ENCODE results near the gene RNU4-1. TPM values are rescaled to one million over a fixed set of nuclear protein-coding genes. Genes with fewer than 3 reads are reported as not detected.

The RNU4-1 gene
- polyA plus RNA-seq, 1 donor from 2014 or later: not detected

DNA sequence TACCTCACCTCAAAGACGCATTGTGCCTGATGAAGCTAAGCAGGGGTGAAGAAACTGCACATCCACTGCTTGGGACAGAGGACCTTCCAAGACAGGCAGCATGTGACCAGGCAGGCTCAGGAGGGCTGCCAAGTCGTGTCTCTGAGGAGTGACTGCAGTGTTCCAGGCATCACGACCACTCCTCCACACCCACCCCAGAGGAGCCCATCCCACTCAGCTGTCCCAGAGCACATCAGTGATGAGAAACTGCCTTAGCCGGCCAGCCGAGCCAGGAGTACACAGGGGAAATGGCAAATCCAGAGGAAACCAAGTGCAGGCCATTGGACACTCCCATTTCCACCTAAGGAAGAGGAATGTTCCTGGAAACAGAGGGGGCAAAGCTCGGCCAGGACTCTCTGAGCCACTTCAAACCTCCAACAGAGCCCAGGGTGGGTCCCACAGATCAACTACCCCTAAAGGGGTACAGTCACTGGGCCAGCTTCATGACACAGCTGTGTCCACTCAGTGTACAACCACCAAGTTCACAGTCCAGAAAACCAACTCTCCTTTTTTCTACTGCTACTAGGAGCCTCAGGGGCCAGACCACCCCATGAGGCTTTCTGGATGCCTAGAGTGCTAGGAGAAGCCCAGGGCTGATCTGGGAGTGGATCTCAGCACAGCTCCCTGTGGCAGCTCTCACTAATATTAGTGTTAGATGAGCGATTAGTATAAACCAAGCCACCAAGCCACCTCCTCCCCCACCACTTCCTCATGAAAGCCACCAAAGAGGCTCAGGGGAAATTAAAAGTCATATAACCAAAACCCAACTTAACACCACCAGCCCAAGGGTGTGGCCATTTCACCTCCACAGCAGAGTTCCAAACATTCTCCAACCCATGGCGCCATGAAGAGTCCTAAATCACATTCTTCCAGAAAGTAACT is 42.9 kb downstream of the RNU4-1 start:
- H3K27ac ChIP-seq (ENCODE audit: low read length): no peak overlapping the region
- H3K9me3 ChIP-seq (ENCODE audit: low read length): no peaks in the 10 kb centered on the region
- no peak overlapping the region for H2AFZ ChIP-seq (ENCODE audit: low read depth, low read length)
- H3K9ac ChIP-seq (ENCODE audit: low read length): no peak overlapping the region
- H4K20me1 ChIP-seq (ENCODE audit: insufficient read depth): no peaks in the 10 kb centered on the region
- TF ChIP-seq RAD21 (conservative IDR thresholded peaks at IDR 0.05) (no peak), CTCF (IDR thresholded peaks at IDR 0.05; ENCODE audit: poor library complexity, severe bottlenecking) (no peak), REST (IDR thresholded peaks at IDR 0.05; ENCODE audit: borderline replicate concordance) (no peak), POLR2AphosphoS5 (IDR thresholded peaks at IDR 0.05) (no peak), MXI1 (conservative IDR thresholded peaks at IDR 0.05; ENCODE audit: poor library complexity, severe bottlenecking) (no peak), EZH2 (IDR thresholded peaks at IDR 0.05; ENCODE audit: borderline replicate concordance, insufficient read depth, low read length, poor library complexity, severe bottlenecking) (no peak), SMC3 (conservative IDR thresholded peaks at IDR 0.05; ENCODE audit: poor library complexity) (no peak), EP300 (conservative IDR thresholded peaks at IDR 0.05; ENCODE audit: poor library complexity, severe bottlenecking) (no peak), TAF1 (IDR thresholded peaks at IDR 0.05; ENCODE audit: low read depth) (no peak)
- H3K27me3 ChIP-seq (ENCODE audit: insufficient read depth, low read depth, low read length): no peaks in the 10 kb centered on the region
- no peak overlapping the region for H3K4me2 ChIP-seq (ENCODE audit: low read length)
- H3K4me3 ChIP-seq (ENCODE audit: low read length): no peak overlapping the region
- no peaks in the 10 kb centered on the region for H3K79me2 ChIP-seq (replicated peaks; ENCODE audit: insufficient read depth, low read length)
- no peaks in the 10 kb centered on the region for H3F3A ChIP-seq (ENCODE audit: insufficient read depth, low read length, poor library complexity, severe bottlenecking)
- no peaks in the 10 kb centered on the region for H3K36me3 ChIP-seq (ENCODE audit: insufficient read depth, low read length)
- no peaks in the 10 kb centered on the region for H3K9me2 ChIP-seq (ENCODE audit: insufficient read depth, low read length)

- no peak overlapping the region for H3K4me3 ChIP-seq (ENCODE audit: low read length)
- no peaks in the 10 kb centered on the region for H4K20me1 ChIP-seq (ENCODE audit: insufficient read depth)
- H2AFZ ChIP-seq (ENCODE audit: low read depth, low read length): no peak overlapping the region
- H3K9me3 ChIP-seq (ENCODE audit: low read length): no peaks in the 10 kb centered on the region
- TF ChIP-seq RAD21 (conservative IDR thresholded peaks at IDR 0.05) (no peak), EZH2 (IDR thresholded peaks at IDR 0.05; ENCODE audit: borderline replicate concordance, insufficient read depth, low read length, poor library complexity, severe bottlenecking) (no peak), REST (IDR thresholded peaks at IDR 0.05; ENCODE audit: borderline replicate concordance) (no peak), SMC3 (conservative IDR thresholded peaks at IDR 0.05; ENCODE audit: poor library complexity) (no peak), TAF1 (IDR thresholded peaks at IDR 0.05; ENCODE audit: low read depth) (no peak), POLR2AphosphoS5 (IDR thresholded peaks at IDR 0.05) (no peak), EP300 (conservative IDR thresholded peaks at IDR 0.05; ENCODE audit: poor library complexity, severe bottlenecking) (no peak), CTCF (IDR thresholded peaks at IDR 0.05; ENCODE audit: poor library complexity, severe bottlenecking) (no peak), MXI1 (conservative IDR thresholded peaks at IDR 0.05; ENCODE audit: poor library complexity, severe bottlenecking) (no peak)
- no peak overlapping the region for H3K4me2 ChIP-seq (ENCODE audit: low read length)
- no peaks in the 10 kb centered on the region for H3K79me2 ChIP-seq (replicated peaks; ENCODE audit: insufficient read depth, low read length)
- no peaks in the 10 kb centered on the region for H3K27me3 ChIP-seq (ENCODE audit: insufficient read depth, low read depth, low read length)
- no peaks in the 10 kb centered on the region for H3K36me3 ChIP-seq (ENCODE audit: insufficient read depth, low read length)
- H3K9me2 ChIP-seq (ENCODE audit: insufficient read depth, low read length): no peaks in the 10 kb centered on the region
- H3F3A ChIP-seq (ENCODE audit: insufficient read depth, low read length, poor library complexity, severe bottlenecking): no peaks in the 10 kb centered on the region
- no peak overlapping the region for H3K9ac ChIP-seq (ENCODE audit: low read length)
- H3K27ac ChIP-seq (ENCODE audit: low read length): no peak overlapping the region
Observed at GRCh38 chr12:120249266-120249874, 43.7 kb downstream of the RNU4-1 start.

All from neural cell (in vitro differentiated cells).